ENCODE results near the gene PDCD1LG2.
"Not testable (repeated sequence)": the region's sequence is repeated elsewhere in the genome, so short reads cannot be mapped to it uniquely, and the experiment has no call there.

Gene PDCD1LG2

GRCh38 chr9:5489630-5490490 is 20.5 kb upstream of the PDCD1LG2 start:
- Histone ChIP-seq H3K27me3 (no peaks in the 10 kb centered on the region), H3K36me3 (no peaks in the 10 kb centered on the region), H3K4me1 (peaks cover 0 to 63% (median 8%) of the 10 kb centered on the region in 10 experiments; a peak in 11 of 20 replicates), H3K9me3 (replicated peaks in 1 of 11) (no peaks in the 10 kb centered on the region), H3K4me3 (no peak overlapping the region), H3K9ac (peak overlapping the region in 1 of 11 experiments; percentile 20; a peak in 1 of 22 replicates), H4K20me1 (no peaks in the 10 kb centered on the region), H3K27ac (peak overlapping the region in 4 of 11 experiments; percentile 1 to 62 (median 48); a peak in 5 of 22 replicates), H3K4me2 (peak overlapping the region in 3 of 11 experiments; percentile 51 to 80 (median 62); a peak in 6 of 22 replicates)
- TF ChIP-seq Cebpa-rat (IDR thresholded peaks at IDR 0.05) = no peak

GRCh38 chr9:5492965-5493678 is 17.2 kb upstream of the PDCD1LG2 start:
- peak overlapping the region in 4 of 11 experiments; percentile 79 to 88 (median 84); a peak in 5 of 22 replicates for H3K27ac ChIP-seq
- H3K4me2 ChIP-seq = peak overlapping the region in 5 of 11 experiments; percentile 52 to 87 (median 67); a peak in 9 of 22 replicates
- no peak overlapping the region for H3K4me3 ChIP-seq
- H3K4me1 ChIP-seq = peaks cover 0 to 59% (median 8%) of the 10 kb centered on the region in 10 experiments; a peak in 11 of 20 replicates
- H3K36me3 ChIP-seq = no peaks in the 10 kb centered on the region
- H4K20me1 ChIP-seq = no peaks in the 10 kb centered on the region
- no peaks in the 10 kb centered on the region for H3K27me3 ChIP-seq
- H3K9me3 ChIP-seq (replicated peaks in 1 of 11) = no peaks in the 10 kb centered on the region
- no peak overlapping the region for H3K9ac ChIP-seq
- TF ChIP-seq Cebpa-rat (IDR thresholded peaks at IDR 0.05) = no peak

- Histone ChIP-seq H3K9ac (peak overlapping the region in 5 of 11 experiments; percentile 40 to 69 (median 66); a peak in 8 of 22 replicates), H3K4me2 (peak overlapping the region in 6 of 11 experiments; percentile 31 to 87 (median 65); a peak in 12 of 22 replicates), H3K4me3 (no peak overlapping the region), H4K20me1 (no peaks in the 10 kb centered on the region), H3K4me1 (peaks cover 0 to 51% (median 8%) of the 10 kb centered on the region in 10 experiments; a peak in 11 of 20 replicates), H3K9me3 (replicated peaks in 1 of 11) (no peaks in the 10 kb centered on the region), H3K27ac (peak overlapping the region in 9 of 11 experiments; percentile 1 to 88 (median 74); a peak in 15 of 22 replicates), H3K36me3 (no peaks in the 10 kb centered on the region), H3K27me3 (no peaks in the 10 kb centered on the region)
- TF ChIP-seq Cebpa-rat (IDR thresholded peaks at IDR 0.05) = no peak
These were observed 16.4 kb upstream of the PDCD1LG2 start for GRCh38 chr9:5493679-5494511.

- not testable (repeated sequence) for H3K4me3 ChIP-seq; H4K20me1 ChIP-seq; H3K36me3 ChIP-seq; H3K9ac ChIP-seq; H3K27ac ChIP-seq; H3K27me3 ChIP-seq; H3K9me3 ChIP-seq (replicated peaks in 1 of 11)
- H3K4me2 ChIP-seq = peak overlapping the region in 1 of 11 experiments; percentile 87; a peak in 2 of 22 replicates
- peaks cover 0 to 46% (median 10%) of the 10 kb centered on the region in 10 experiments; a peak in 11 of 20 replicates for H3K4me1 ChIP-seq
These were observed 15.6 kb upstream of the PDCD1LG2 start for GRCh38 chr9:5494765-5495164.

GRCh38 chr9:5499157-5499556 is 11.2 kb upstream of the PDCD1LG2 start:
- Histone ChIP-seq H3K36me3 (0 out of 22 replicates have a peak, but pooled peaks cover 0 to 6% (median 0%) of the 10 kb centered on the region in 11 experiments), H3K9me3 (replicated peaks in 1 of 11) (peaks cover 0 to 9% (median 0%) of the 10 kb centered on the region in 11 experiments; a peak in 2 of 22 replicates), H3K4me1 (peaks cover 7 to 31% (median 13%) of the 10 kb centered on the region in 10 experiments; a peak in 19 of 20 replicates), H3K4me2 (no peak overlapping the region), H3K27me3 (no peaks in the 10 kb centered on the region), H3K9ac (no peak overlapping the region), H4K20me1 (no peaks in the 10 kb centered on the region), H3K27ac (no peak overlapping the region), H3K4me3 (no peak overlapping the region)
- no peak for TF ChIP-seq Cebpa-rat (IDR thresholded peaks at IDR 0.05)

GRCh38 chr9:5499889-5500398 is 10.4 kb upstream of the PDCD1LG2 start:
- no peak for TF ChIP-seq Cebpa-rat (IDR thresholded peaks at IDR 0.05)
- no peaks in the 10 kb centered on the region for H3K27me3 ChIP-seq
- peak overlapping the region; percentile 25 to 81 (median 50); a peak in 21 of 22 replicates for H3K4me2 ChIP-seq
- H3K36me3 ChIP-seq = 0 out of 22 replicates have a peak, but pooled peaks cover 0 to 6% (median 0%) of the 10 kb centered on the region in 11 experiments
- no peak overlapping the region for H3K4me3 ChIP-seq
- H3K4me1 ChIP-seq = peaks cover 7 to 25% (median 12%) of the 10 kb centered on the region in 10 experiments; a peak in 19 of 20 replicates
- no peaks in the 10 kb centered on the region for H4K20me1 ChIP-seq
- H3K27ac ChIP-seq = peak overlapping the region in 1 of 11 experiments; percentile 24; a peak in 2 of 22 replicates
- H3K9me3 ChIP-seq (replicated peaks in 1 of 11) = peaks cover 0 to 10% (median 0%) of the 10 kb centered on the region in 11 experiments; a peak in 4 of 22 replicates
- H3K9ac ChIP-seq = no peak overlapping the region

GRCh38 chr9:5500441-5501235 is 9.7 kb upstream of the PDCD1LG2 start:
- Histone ChIP-seq H3K4me3 (no peak overlapping the region), H3K4me2 (peak overlapping the region; percentile 25 to 81 (median 50); a peak in 20 of 22 replicates)
- TF ChIP-seq Cebpa-rat (IDR thresholded peaks at IDR 0.05) = no peak

More at GRCh38 chr9:5500441-5501235, 9.7 kb upstream of the PDCD1LG2 start:
- 0 out of 22 replicates have a peak, but pooled peaks cover 0 to 6% (median 0%) of the 10 kb centered on the region in 11 experiments for H3K36me3 ChIP-seq
- H3K9ac ChIP-seq = no peak overlapping the region
- peaks cover 0 to 13% (median 4%) of the 10 kb centered on the region in 11 experiments; a peak in 5 of 22 replicates for H3K9me3 ChIP-seq (replicated peaks in 1 of 11)
- no peaks in the 10 kb centered on the region for H4K20me1 ChIP-seq
- H3K27me3 ChIP-seq = no peaks in the 10 kb centered on the region
- H3K27ac ChIP-seq = 0 out of 22 replicates have a peak overlapping the region, but pooled peaks of 1 of the 11 experiments have one; percentile 24
- peaks cover 7 to 25% (median 12%) of the 10 kb centered on the region in 10 experiments; a peak in 19 of 20 replicates for H3K4me1 ChIP-seq
